Caco-2 (cell line): ENCODE results near the gene NBAS. TPM values are rescaled to one million over a fixed set of nuclear protein-coding genes. Genes with fewer than 3 reads are reported as not detected.

ENCODE experiments used
- BruUV-seq: library from RNA; stranded (reverse); fragments of 400-500 nt; replicated peaks from 2 replicates; lab custom pipeline; 2021; lab: Mats Ljungman, UMichigan
- CTCF ChIA-PET: fragments of 300-600 bp; sonication (Branson Sonifier 250); formaldehyde crosslinking; loops from one replicate; lab custom pipeline; 2022; ENCODE audit warnings: antibody characterized with exemption; lab: Charles Lee
- POLR2A ChIA-PET: fragments of 300-600 bp; sonication (Branson Sonifier 250); formaldehyde crosslinking; loops from one replicate; lab custom pipeline; 2022; ENCODE audit warnings: antibody characterized with exemption; lab: Charles Lee
- DNase-seq, 2 experiments: peaks; one replicate each; pipeline versions ENCODE4 v3.0.0 to v3.0.0-alpha.2; 2020 to 2022
- H3K27me3 ChIP-seq: replicated peaks from 2 replicates; pipeline ENCODE4 v1.6.0; 2011; ENCODE audit warnings: low read length; ENCODE audit not compliant: control insufficient read depth, insufficient read depth
- H3K36me3 ChIP-seq: 2 replicates; pipeline ENCODE4 v1.5.1; 2011; ENCODE audit warnings: low read length; ENCODE audit not compliant: control insufficient read depth, insufficient read depth
- H3K4me1 ChIP-seq: fragments of 250-450 bp; sonication (Bioruptor Pico); 2 replicates; pipeline ENCODE4 v1.5.1; 2020; ENCODE audit warnings: mild to moderate bottlenecking
- H3K4me3 ChIP-seq: 2 replicates; pipeline ENCODE4 v1.5.1; 2011; ENCODE audit warnings: low read depth, mild to moderate bottlenecking, control low read depth, low read length
- H3K9me3 ChIP-seq: fragments of 250-450 bp; sonication (Bioruptor Pico); 2 replicates; pipeline ENCODE4 v1.5.1; 2020; ENCODE audit warnings: mild to moderate bottlenecking, moderate library complexity
- H3K27ac Mint-ChIP-seq: one replicate; pipeline ENCODE4 v1.8.0; 2022; ENCODE audit warnings: mixed read lengths; ENCODE audit not compliant: unreplicated experiment
- H3K27me3 Mint-ChIP-seq: one replicate; pipeline ENCODE4 v1.8.0; 2022; ENCODE audit warnings: mixed read lengths; ENCODE audit not compliant: insufficient read depth, unreplicated experiment
- H3K36me3 Mint-ChIP-seq: one replicate; pipeline ENCODE4 v1.8.0; 2022; ENCODE audit warnings: mild to moderate bottlenecking, mixed read lengths; ENCODE audit not compliant: insufficient read depth, unreplicated experiment
- H3K4me1 Mint-ChIP-seq: one replicate; pipeline ENCODE4 v1.8.0; 2022; ENCODE audit warnings: low read depth, mixed read lengths; ENCODE audit not compliant: unreplicated experiment
- H3K4me3 Mint-ChIP-seq: one replicate; pipeline ENCODE4 v1.8.0; 2022; ENCODE audit warnings: mild to moderate bottlenecking, moderate library complexity, mixed read lengths; ENCODE audit not compliant: unreplicated experiment
- H3K9me3 Mint-ChIP-seq: one replicate; pipeline ENCODE4 v1.8.0; 2022; ENCODE audit warnings: mixed read lengths; ENCODE audit not compliant: unreplicated experiment
- CTCF ChIP-seq, 2 experiments: fragments of 200-600 bp in 1 of 2; IDR thresholded peaks; 1 replicate in 1 of 2; 2 replicates in 1 of 2; pipeline versions ENCODE4 v1.5.1 to v1.8.0; 2011 to 2022; ENCODE audit warnings: antibody characterized with exemption in 1 of 2, control low read depth in 1 of 2, inconsistent platforms in 1 of 2, low read depth in 1 of 2, low read length in 1 of 2, mild to moderate bottlenecking in 1 of 2, moderate library complexity in 1 of 2; ENCODE audit not compliant: insufficient read depth in 1 of 2, severe bottlenecking in 1 of 2, unreplicated experiment in 1 of 2
- intact Hi-C: fragments of 100-400 bp; cut with micrococcal nuclease; formaldehyde crosslinking; loops from one replicate; pipeline ENCODE4 v1.10.0; 2022; ENCODE audit not compliant: unreplicated experiment
- total RNA-seq: library from RNA; stranded (reverse); gene quantifications from 2 replicates; pipeline ENCODE4 v1.2.3, GENCODE V29; 2022

The NBAS gene
- total RNA-seq, 1 experiment from 2014 or later = 31.1 TPM

- ChIA-PET POLR2A (no interaction called here), CTCF (no interaction called here)
- Histone ChIP-seq H3K27me3 (no peaks in the 10 kb centered on the region), H3K9me3 (no peaks in the 10 kb centered on the region), H3K36me3 (no peaks in the 10 kb centered on the region), H3K4me1 (0 out of 2 replicates have a peak, but pooled peaks cover 5% of the 10 kb centered on the region), H3K4me3 (no peak overlapping the region)
- H3K9me3 Mint-ChIP-seq = no peaks in the 10 kb centered on the region
- peak overlapping the region; percentile 18 for H3K4me3 Mint-ChIP-seq
- no peak for DNase-seq
- intact Hi-C loops = no loop called here
- H3K27ac Mint-ChIP-seq = no peak overlapping the region
- no peak for TF ChIP-seq CTCF (IDR thresholded peaks at IDR 0.05; ENCODE audit: insufficient read depth in 1 of 2, low read depth in 1 of 2, low read length in 1 of 2, severe bottlenecking in 1 of 2, unreplicated experiment in 1 of 2)
- H3K27me3 Mint-ChIP-seq = no peaks in the 10 kb centered on the region
- no peaks in the 10 kb centered on the region for H3K36me3 Mint-ChIP-seq
- no peaks in the 10 kb centered on the region for H3K4me1 Mint-ChIP-seq
- no TSS peak for BruUV-seq
These were observed 419.0 kb downstream of the NBAS start for GRCh38 chr2:15142069-15142689.

- no peak overlapping the region for H3K4me3 Mint-ChIP-seq
- CTCF ChIA-PET = no interaction called here
- no peaks in the 10 kb centered on the region for H3K4me1 Mint-ChIP-seq
- Histone ChIP-seq H3K9me3 (no peaks in the 10 kb centered on the region), H3K27me3 (no peaks in the 10 kb centered on the region), H3K4me1 (0 out of 2 replicates have a peak, but pooled peaks cover 5% of the 10 kb centered on the region), H3K36me3 (no peaks in the 10 kb centered on the region), H3K4me3 (no peak overlapping the region)
- H3K27ac Mint-ChIP-seq = no peak overlapping the region
- H3K9me3 Mint-ChIP-seq = peaks cover 9% of the 10 kb centered on the region
- H3K36me3 Mint-ChIP-seq = no peaks in the 10 kb centered on the region
- intact Hi-C loops = no loop called here
- no peaks in the 10 kb centered on the region for H3K27me3 Mint-ChIP-seq
- POLR2A ChIA-PET = no interaction called here
- BruUV-seq = no TSS peak
- DNase-seq = no peak
- TF ChIP-seq CTCF (IDR thresholded peaks at IDR 0.05; ENCODE audit: insufficient read depth in 1 of 2, low read depth in 1 of 2, low read length in 1 of 2, severe bottlenecking in 1 of 2, unreplicated experiment in 1 of 2) = no peak
These were observed 419.9 kb downstream of the NBAS start for GRCh38 chr2:15141211-15141610.

- Histone ChIP-seq H3K27me3 (no peaks in the 10 kb centered on the region), H3K4me1 (no peaks in the 10 kb centered on the region), H3K36me3 (no peaks in the 10 kb centered on the region), H3K9me3 (no peaks in the 10 kb centered on the region), H3K4me3 (no peak overlapping the region)
- no peaks in the 10 kb centered on the region for H3K27me3 Mint-ChIP-seq
- TF ChIP-seq CTCF (IDR thresholded peaks at IDR 0.05; ENCODE audit: insufficient read depth in 1 of 2, low read depth in 1 of 2, low read length in 1 of 2, severe bottlenecking in 1 of 2, unreplicated experiment in 1 of 2) = no peak
- no peaks in the 10 kb centered on the region for H3K4me1 Mint-ChIP-seq
- BruUV-seq = no TSS peak
- intact Hi-C loops = no loop called here
- no peaks in the 10 kb centered on the region for H3K36me3 Mint-ChIP-seq
- peaks cover 9% of the 10 kb centered on the region for H3K9me3 Mint-ChIP-seq
- ChIA-PET CTCF (no interaction called here), POLR2A (no interaction called here)
- no peak overlapping the region for H3K4me3 Mint-ChIP-seq
- DNase-seq = no peak
- H3K27ac Mint-ChIP-seq = no peak overlapping the region
These were observed 424.5 kb downstream of the NBAS start for GRCh38 chr2:15136639-15137038.
